OCI-LY3 (cell line): ENCODE measurements around the gene SHROOM3.

ENCODE experiments used
- EZH2phosphoT487 ChIP-seq: fragments of 200-600 bp; shearing (Covaris generic); IDR thresholded peaks from 2 replicates; pipeline ENCODE4 v1.6.1; 2018; ENCODE audit warnings: antibody characterized with exemption, mixed run types, low read depth
- TF ChIP-seq, protein P1 (sequence below): fragments of 200-600, 300-600 bp; sonication (generic); IDR thresholded peaks from 2 replicates; pipeline ENCODE4 v1.5.1; 2014; ENCODE audit warnings: antibody characterized with exemption, low read length, low read depth

DNA sequence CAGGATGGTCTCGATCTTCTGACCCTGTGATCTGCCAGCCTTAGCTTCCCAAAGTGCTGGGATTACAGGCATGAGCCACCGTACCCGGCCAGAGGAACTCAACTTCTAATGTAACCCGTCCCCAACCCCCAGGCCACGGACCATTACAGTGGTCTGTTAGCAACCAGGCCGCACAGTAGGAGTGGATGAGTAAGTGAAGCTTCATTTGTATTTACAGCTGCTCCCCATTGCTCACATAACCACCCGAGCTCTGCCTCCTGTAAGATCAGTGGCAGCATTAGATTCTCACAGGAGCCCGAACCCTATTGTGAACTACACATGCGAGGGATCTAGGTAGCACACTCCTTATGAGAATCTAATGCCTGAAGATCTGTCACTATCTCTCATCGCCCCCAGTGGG lies 119.6 kb downstream of the SHROOM3 start:
- TF ChIP-seq, protein P1, sequence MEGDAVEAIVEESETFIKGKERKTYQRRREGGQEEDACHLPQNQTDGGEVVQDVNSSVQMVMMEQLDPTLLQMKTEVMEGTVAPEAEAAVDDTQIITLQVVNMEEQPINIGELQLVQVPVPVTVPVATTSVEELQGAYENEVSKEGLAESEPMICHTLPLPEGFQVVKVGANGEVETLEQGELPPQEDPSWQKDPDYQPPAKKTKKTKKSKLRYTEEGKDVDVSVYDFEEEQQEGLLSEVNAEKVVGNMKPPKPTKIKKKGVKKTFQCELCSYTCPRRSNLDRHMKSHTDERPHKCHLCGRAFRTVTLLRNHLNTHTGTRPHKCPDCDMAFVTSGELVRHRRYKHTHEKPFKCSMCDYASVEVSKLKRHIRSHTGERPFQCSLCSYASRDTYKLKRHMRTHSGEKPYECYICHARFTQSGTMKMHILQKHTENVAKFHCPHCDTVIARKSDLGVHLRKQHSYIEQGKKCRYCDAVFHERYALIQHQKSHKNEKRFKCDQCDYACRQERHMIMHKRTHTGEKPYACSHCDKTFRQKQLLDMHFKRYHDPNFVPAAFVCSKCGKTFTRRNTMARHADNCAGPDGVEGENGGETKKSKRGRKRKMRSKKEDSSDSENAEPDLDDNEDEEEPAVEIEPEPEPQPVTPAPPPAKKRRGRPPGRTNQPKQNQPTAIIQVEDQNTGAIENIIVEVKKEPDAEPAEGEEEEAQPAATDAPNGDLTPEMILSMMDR: no peak
- TF ChIP-seq EZH2phosphoT487: no peak
